A549 treated with CpdA at 1 μM for 4 hours (cell line): ENCODE measurements around the gene AGXT2. TPM values are rescaled to one million over a fixed set of nuclear protein-coding genes. Genes with fewer than 3 reads are reported as not detected.

Source experiments
- total RNA-seq: library from RNA; stranded (reverse); fragments of 200-300 nt; extraction: Qiagen RNA extraction; gene quantifications from 5 replicates; pipeline ENCODE4 v1.2.3, GENCODE V29; 2022; ENCODE audit warnings: low read depth

The AGXT2 gene, protein sequence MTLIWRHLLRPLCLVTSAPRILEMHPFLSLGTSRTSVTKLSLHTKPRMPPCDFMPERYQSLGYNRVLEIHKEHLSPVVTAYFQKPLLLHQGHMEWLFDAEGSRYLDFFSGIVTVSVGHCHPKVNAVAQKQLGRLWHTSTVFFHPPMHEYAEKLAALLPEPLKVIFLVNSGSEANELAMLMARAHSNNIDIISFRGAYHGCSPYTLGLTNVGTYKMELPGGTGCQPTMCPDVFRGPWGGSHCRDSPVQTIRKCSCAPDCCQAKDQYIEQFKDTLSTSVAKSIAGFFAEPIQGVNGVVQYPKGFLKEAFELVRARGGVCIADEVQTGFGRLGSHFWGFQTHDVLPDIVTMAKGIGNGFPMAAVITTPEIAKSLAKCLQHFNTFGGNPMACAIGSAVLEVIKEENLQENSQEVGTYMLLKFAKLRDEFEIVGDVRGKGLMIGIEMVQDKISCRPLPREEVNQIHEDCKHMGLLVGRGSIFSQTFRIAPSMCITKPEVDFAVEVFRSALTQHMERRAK
- total RNA-seq = not detected in 5 replicates

GRCh38 chr5:35047785-35048404 lies at the start of gene AGXT2:
Gene AGXT2, minus strand, starts transcription at chr5:35047949. Its CDS starts 57 bp downstream, at chr5:35047892.

Other genes with a start within 250 kb of the AGXT2 start
- 0.22 TPM in 1 of 5 replicates, not detected in the others for gene TTC23L, start 208.8 kb downstream of the AGXT2 start, total RNA-seq
- gene RAD1, start 132.4 kb downstream of the AGXT2 start, total RNA-seq = 31.0 to 40.9 TPM (median 35.0 TPM) in 5 replicates
- gene BRIX1, start 132.2 kb downstream of the AGXT2 start, total RNA-seq = 52.9 to 62.0 TPM (median 56.7 TPM) in 5 replicates
- gene DNAJC21, start 118.4 kb downstream of the AGXT2 start, total RNA-seq = 24.7 to 36.6 TPM (median 27.1 TPM) in 5 replicates
- gene PRLR, start 182.5 kb upstream of the AGXT2 start, total RNA-seq = 0.08 to 0.15 TPM (median 0.11 TPM) in 4 of 5 replicates, not detected in the other